Tibial nerve (tissue), 4 donors: ENCODE data around the gene LRRC75A. TPM values are rescaled to one million over a fixed set of nuclear protein-coding genes. Genes with fewer than 3 reads are reported as not detected.

Source experiments
- DNase-seq, 2 donors: peaks; one replicate each; pipeline ENCODE4 v3.0.0-alpha.2; 2019; ENCODE audit warnings: low spot score in 2 of 2
- H3K27ac ChIP-seq, 4 donors: fragments of 200-600 bp; sonication (generic) in 3 of 4; one replicate each; pipeline ENCODE4 v1.5.1; 2017 to 2019; ENCODE audit warnings: mild to moderate bottlenecking in 1 of 4
- H3K27me3 ChIP-seq, 2 donors: fragments of 200-600 bp; sonication (generic) in 1 of 2; one replicate each; pipeline versions ENCODE4 v1.5.1 to v1.6.0; 2017 to 2019
- H3K36me3 ChIP-seq, 3 donors: fragments of 200-600 bp; sonication (generic); one replicate each; pipeline ENCODE4 v1.5.1; 2018 to 2019
- H3K4me1 ChIP-seq, 4 donors: fragments of 200-600 bp; sonication (generic) in 3 of 4; one replicate each; pipeline ENCODE4 v1.5.1; 2017 to 2019
- H3K4me3 ChIP-seq, 4 donors: fragments of 200-600 bp; sonication (generic) in 3 of 4; one replicate each; pipeline ENCODE4 v1.5.1; 2017 to 2019; ENCODE audit warnings: mild to moderate bottlenecking in 1 of 4, moderate library complexity in 1 of 4
- H3K9me3 ChIP-seq, 4 donors: fragments of 200-600 bp; sonication (generic) in 3 of 4; one replicate each; pipeline ENCODE4 v1.5.1; 2017 to 2019
- EP300 ChIP-seq, 2 donors: sonication (generic); formaldehyde crosslinking; IDR thresholded peaks; one replicate each; pipeline ENCODE4 v1.6.1; 2017; ENCODE audit warnings: antibody characterized with exemption in 2 of 2, mild to moderate bottlenecking in 1 of 2
- POLR2A ChIP-seq, 2 donors: fragments of 450-650 bp; IDR thresholded peaks; one replicate each; pipeline ENCODE4 v1.6.1; 2017; ENCODE audit warnings: antibody characterized with exemption in 2 of 2, mild to moderate bottlenecking in 2 of 2, moderate library complexity in 2 of 2
- WGBS, 2 donors: methylation state at CpG; one replicate each; pipeline ENCODE4 v1.1.5; 2018; 5-methylcytosine and 5-hydroxymethylcytosine counted together
- total RNA-seq, 4 donors: library from RNA; depleted of rRNA; stranded (reverse); fragments of >200 nt; gene quantifications; one replicate each; pipeline ENCODE4 v1.1.0, GENCODE V29; 2016
- TF ChIP-seq, protein P1 (sequence below), 5 experiments: fragments of 200-600 bp in 3 of 5; fragments of 450-650 bp in 2 of 5; sonication (generic) in 3 of 5; IDR thresholded peaks; one replicate each; pipeline ENCODE4 v1.5.1; 2016 to 2019; ENCODE audit warnings: antibody characterized with exemption in 5 of 5, mild to moderate bottlenecking in 3 of 5, moderate library complexity in 2 of 5

Gene LRRC75A
- total RNA-seq, 4 donors from 2014 or later = 2.9 to 10.3 (median 5.4) TPM

DNA sequence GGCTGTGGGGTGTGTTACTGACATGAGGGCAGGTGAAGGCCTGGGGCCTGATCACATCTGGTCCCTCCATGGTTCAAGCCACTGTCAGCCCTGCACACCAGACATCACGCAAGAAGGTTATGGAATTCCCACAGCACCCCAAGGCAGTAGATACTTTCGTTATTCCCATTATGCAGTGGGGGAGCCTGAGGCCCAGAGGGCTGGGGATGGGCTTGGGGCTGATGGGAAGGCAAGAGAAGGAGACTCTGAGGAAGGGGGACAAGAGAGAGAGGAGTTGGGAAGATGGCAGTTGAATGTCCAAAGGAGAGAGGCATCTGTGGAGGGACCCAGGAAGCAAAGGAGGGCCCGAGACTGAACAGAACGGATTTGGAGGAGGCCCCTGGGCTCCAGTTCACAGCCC is 42.0 kb downstream of the LRRC75A start:
- TF ChIP-seq, protein P1, sequence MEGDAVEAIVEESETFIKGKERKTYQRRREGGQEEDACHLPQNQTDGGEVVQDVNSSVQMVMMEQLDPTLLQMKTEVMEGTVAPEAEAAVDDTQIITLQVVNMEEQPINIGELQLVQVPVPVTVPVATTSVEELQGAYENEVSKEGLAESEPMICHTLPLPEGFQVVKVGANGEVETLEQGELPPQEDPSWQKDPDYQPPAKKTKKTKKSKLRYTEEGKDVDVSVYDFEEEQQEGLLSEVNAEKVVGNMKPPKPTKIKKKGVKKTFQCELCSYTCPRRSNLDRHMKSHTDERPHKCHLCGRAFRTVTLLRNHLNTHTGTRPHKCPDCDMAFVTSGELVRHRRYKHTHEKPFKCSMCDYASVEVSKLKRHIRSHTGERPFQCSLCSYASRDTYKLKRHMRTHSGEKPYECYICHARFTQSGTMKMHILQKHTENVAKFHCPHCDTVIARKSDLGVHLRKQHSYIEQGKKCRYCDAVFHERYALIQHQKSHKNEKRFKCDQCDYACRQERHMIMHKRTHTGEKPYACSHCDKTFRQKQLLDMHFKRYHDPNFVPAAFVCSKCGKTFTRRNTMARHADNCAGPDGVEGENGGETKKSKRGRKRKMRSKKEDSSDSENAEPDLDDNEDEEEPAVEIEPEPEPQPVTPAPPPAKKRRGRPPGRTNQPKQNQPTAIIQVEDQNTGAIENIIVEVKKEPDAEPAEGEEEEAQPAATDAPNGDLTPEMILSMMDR (IDR thresholded peaks at IDR 0.05) = no peak
- no peak for TF ChIP-seq EP300 (IDR thresholded peaks at IDR 0.05)
- no peak for TF ChIP-seq POLR2A (IDR thresholded peaks at IDR 0.05)
- DNase-seq = no peak
- Histone ChIP-seq H3K27ac (no peak overlapping the region), H3K4me3 (no peak overlapping the region), H3K27me3 (no peaks in the 10 kb centered on the region), H3K36me3 (peaks cover 0 to 63% (median 0%) of the 10 kb centered on the region in 3 donors), H3K4me1 (peaks cover 0 to 22% (median 2%) of the 10 kb centered on the region in 4 donors), H3K9me3 (no peaks in the 10 kb centered on the region)
- 91 to 96% methylated on average over 4 of the region's 4 CpGs for WGBS, 2 donors

DNA sequence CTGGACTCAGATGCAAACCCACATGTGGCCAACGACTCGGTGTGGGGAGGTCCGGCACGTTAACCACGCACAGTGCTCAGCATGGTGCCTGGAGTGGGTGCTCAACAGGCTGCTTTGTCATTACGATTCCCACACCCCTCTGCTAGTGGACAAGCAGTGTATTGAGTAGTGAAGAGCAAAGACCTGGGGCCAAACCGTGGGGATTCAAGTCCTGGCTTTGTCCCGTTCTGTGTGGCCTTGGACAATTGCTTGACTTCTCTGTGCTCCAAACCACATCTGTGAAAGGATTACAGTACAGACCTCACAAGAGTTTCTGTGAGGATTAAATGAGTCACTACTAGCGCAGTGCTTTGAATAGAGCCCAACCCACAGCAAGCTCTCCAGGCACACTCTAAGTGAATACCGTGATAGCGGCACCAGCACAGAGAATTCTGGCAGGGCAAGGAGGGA is 42.8 kb downstream of the LRRC75A start:
- Histone ChIP-seq H3K27me3 (no peaks in the 10 kb centered on the region), H3K27ac (no peak overlapping the region), H3K9me3 (no peaks in the 10 kb centered on the region), H3K4me3 (no peak overlapping the region), H3K36me3 (peaks cover 0 to 66% (median under 1%) of the 10 kb centered on the region in 3 donors), H3K4me1 (peaks cover 0 to 30% (median 4%) of the 10 kb centered on the region in 4 donors)
- no peak for DNase-seq
- 73 to 75% methylated on average over 5 to 11 of the region's 11 CpGs for WGBS, 2 donors
- TF ChIP-seq EP300 (IDR thresholded peaks at IDR 0.05) (no peak), POLR2A (IDR thresholded peaks at IDR 0.05) (no peak)
- TF ChIP-seq, protein P1 (IDR thresholded peaks at IDR 0.05) = no peak

DNA sequence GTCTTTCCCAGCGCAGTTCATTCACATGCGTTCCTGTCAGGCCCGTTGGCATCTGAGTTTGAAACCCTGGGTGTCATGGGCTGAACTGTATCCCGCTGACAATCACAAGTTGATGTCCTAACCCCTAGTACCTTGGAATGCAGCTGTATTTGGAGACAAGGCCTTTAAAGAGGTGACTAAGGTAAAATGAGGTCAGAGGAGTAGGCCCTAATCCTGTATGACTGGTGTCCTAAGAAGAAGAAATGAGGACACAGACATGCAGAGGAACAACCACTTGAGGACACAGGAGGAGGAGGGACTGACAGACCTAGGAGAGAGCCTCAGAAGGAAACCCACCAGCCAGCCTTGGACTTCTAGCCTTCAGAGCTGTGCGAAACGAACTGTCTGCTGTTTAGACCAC is 43.5 kb downstream of the LRRC75A start:
- Histone ChIP-seq H3K36me3 (peaks cover 0 to 72% (median 7%) of the 10 kb centered on the region in 3 donors), H3K4me1 (peaks cover 0 to 37% (median 4%) of the 10 kb centered on the region in 4 donors), H3K27ac (no peak overlapping the region), H3K4me3 (no peak overlapping the region), H3K9me3 (no peaks in the 10 kb centered on the region), H3K27me3 (no peaks in the 10 kb centered on the region)
- 84 to 89% methylated on average over 6 of the region's 6 CpGs for WGBS, 2 donors
- no peak for TF ChIP-seq EP300 (IDR thresholded peaks at IDR 0.05)
- TF ChIP-seq, protein P1 (IDR thresholded peaks at IDR 0.05) = no peak
- TF ChIP-seq POLR2A (IDR thresholded peaks at IDR 0.05) = no peak
- DNase-seq = no peak

DNA sequence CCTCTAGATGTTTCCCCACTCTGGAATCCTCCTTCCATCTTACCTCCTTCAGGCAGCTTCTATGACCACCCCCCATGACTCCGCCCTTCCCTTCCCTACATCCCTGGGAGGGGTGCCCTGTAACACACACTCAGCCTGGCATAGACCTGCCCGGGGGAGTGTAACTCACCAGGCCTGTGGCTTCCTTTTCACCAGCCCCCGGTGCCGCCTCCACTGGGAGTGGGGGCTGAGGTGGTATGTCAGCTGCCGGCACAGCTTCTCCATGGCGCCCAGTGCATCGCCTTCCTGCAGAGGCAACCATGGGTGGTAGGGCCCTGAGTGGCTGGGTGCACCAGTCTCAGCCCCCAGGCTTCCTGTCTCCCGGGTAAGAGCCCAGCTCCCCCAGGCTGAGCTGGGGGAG is 44.3 kb downstream of the LRRC75A start:
- no peak for DNase-seq
- Histone ChIP-seq H3K36me3 (peaks cover 0 to 80% (median 8%) of the 10 kb centered on the region in 3 donors), H3K4me1 (peaks cover 0 to 40% (median 4%) of the 10 kb centered on the region in 4 donors), H3K4me3 (no peak overlapping the region), H3K27ac (no peak overlapping the region), H3K27me3 (no peaks in the 10 kb centered on the region), H3K9me3 (no peaks in the 10 kb centered on the region)
- TF ChIP-seq, protein P1 (IDR thresholded peaks at IDR 0.05) = no peak
- TF ChIP-seq POLR2A (IDR thresholded peaks at IDR 0.05) (no peak), EP300 (IDR thresholded peaks at IDR 0.05) (no peak)
- 91 to 92% methylated on average over 6 to 8 of the region's 8 CpGs for WGBS, 2 donors

DNA sequence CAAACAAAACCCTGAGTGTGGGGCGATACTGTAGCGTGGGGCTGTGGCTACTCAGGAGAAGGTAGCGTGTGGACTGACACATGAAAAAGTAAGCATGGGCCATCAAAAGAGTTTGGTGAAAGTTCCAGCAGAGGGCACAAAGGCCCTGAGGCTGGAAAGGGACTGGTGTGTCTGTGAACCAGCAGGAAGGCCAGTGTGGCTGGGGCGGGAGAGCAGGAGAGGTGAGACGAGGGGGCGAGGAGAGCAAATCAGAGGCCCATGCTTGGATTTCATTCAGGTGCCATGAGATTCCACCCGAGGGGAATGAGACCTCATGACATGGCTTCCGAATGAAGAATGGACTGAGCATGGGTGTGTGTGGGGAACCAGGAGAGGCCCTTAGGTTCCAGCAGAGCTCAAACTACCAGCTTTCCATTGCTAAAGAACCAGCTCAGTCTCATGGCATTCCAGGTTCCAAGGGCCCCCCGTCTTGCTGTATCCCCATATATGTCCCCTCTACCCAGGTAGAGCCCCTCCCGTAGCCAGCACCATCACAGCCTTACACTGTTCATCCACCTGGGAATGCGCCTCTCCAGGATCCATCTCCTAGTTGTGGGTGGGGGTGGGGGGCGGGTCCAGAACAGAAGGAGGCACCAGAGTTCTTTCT is 45.5 kb downstream of the LRRC75A start:
- DNase-seq = no peak
- Histone ChIP-seq H3K4me1 (peaks cover 0 to 50% (median 6%) of the 10 kb centered on the region in 4 donors), H3K36me3 (peaks cover 0 to 91% (median 12%) of the 10 kb centered on the region in 3 donors), H3K9me3 (no peaks in the 10 kb centered on the region), H3K27me3 (no peaks in the 10 kb centered on the region), H3K4me3 (no peak overlapping the region), H3K27ac (no peak overlapping the region)
- TF ChIP-seq EP300 (IDR thresholded peaks at IDR 0.05) (no peak), POLR2A (IDR thresholded peaks at IDR 0.05) (no peak)
- TF ChIP-seq, protein P1 (IDR thresholded peaks at IDR 0.05) = no peak
- 87 to 90% methylated on average over 12 of the region's 12 CpGs for WGBS, 2 donors
